GM21447 (cell line): Measurements from ENCODE around the gene FYB1.

Experiments
- ATAC-seq: cut with Tn5 transposase; IDR thresholded peaks from one replicate; pipeline ENCODE4 v1.9.1; 2021; ENCODE audit not compliant: unreplicated experiment

The FYB1 gene

GRCh38 chr5:39099831-39100230 is 119.5 kb downstream of the FYB1 start:
- no peak for ATAC-seq

GRCh38 chr5:39093352-39093751 is 126.0 kb downstream of the FYB1 start:
- no peak for ATAC-seq

GRCh38 chr5:39092581-39093351 is 126.6 kb downstream of the FYB1 start:
- no peak for ATAC-seq

- no peak for ATAC-seq
Observed at GRCh38 chr5:39091940-39092580, 127.3 kb downstream of the FYB1 start.

GRCh38 chr5:39083968-39084367 is 135.4 kb downstream of the FYB1 start:
- no peak for ATAC-seq

- no peak for ATAC-seq
Observed at GRCh38 chr5:39082995-39083394, 136.4 kb downstream of the FYB1 start.

GRCh38 chr5:39080597-39081204 is 138.7 kb downstream of the FYB1 start:
- ATAC-seq = no peak

GRCh38 chr5:39080168-39080567 is 139.2 kb downstream of the FYB1 start:
- no peak for ATAC-seq

GRCh38 chr5:39079147-39079546 is 140.2 kb downstream of the FYB1 start:
- no peak for ATAC-seq

- no peak for ATAC-seq
Observed at GRCh38 chr5:39076757-39077728, 142.3 kb downstream of the FYB1 start.

GRCh38 chr5:39076101-39076756 is 143.1 kb downstream of the FYB1 start:
- no peak for ATAC-seq

- peak; percentile 59 for ATAC-seq
Observed at GRCh38 chr5:39074017-39074814, 145.1 kb downstream of the FYB1 start, which contains the start of gene RICTOR. Gene RICTOR (minus strand): TSS chr5:39074399. CDS start chr5:39074377, 22 bp downstream.

- peak; percentile 19 for ATAC-seq
Observed at GRCh38 chr5:39073767-39074016, 145.7 kb downstream of the FYB1 start.

- ATAC-seq = peak; percentile 52
Observed at GRCh38 chr5:39072925-39073766, 146.2 kb downstream of the FYB1 start.

GRCh38 chr5:39068099-39068498 is 151.3 kb downstream of the FYB1 start:
- no peak for ATAC-seq

- ATAC-seq = no peak
Observed at GRCh38 chr5:39064450-39064849, 154.9 kb downstream of the FYB1 start.

GRCh38 chr5:39063037-39063436 is 156.3 kb downstream of the FYB1 start:
- ATAC-seq = no peak

GRCh38 chr5:39062530-39062929 is 156.8 kb downstream of the FYB1 start:
- ATAC-seq = no peak

GRCh38 chr5:39062104-39062503 is 157.3 kb downstream of the FYB1 start:
- no peak for ATAC-seq
